ENCODE data around the gene KLHL6. TPM values are rescaled to one million over a fixed set of nuclear protein-coding genes. Genes with fewer than 3 reads are reported as not detected.
"Not testable (repeated sequence)": the region's sequence is repeated elsewhere in the genome, so short reads cannot be mapped to it uniquely, and the experiment has no call there.

The KLHL6 gene
- total and polyA plus RNA-seq, 10 of the 15 experiments (the other 5 are each of a cell fraction or from before 2014, with no cell fraction given), result 4.0 to 91.8 (median 24.4) TPM

DNA sequence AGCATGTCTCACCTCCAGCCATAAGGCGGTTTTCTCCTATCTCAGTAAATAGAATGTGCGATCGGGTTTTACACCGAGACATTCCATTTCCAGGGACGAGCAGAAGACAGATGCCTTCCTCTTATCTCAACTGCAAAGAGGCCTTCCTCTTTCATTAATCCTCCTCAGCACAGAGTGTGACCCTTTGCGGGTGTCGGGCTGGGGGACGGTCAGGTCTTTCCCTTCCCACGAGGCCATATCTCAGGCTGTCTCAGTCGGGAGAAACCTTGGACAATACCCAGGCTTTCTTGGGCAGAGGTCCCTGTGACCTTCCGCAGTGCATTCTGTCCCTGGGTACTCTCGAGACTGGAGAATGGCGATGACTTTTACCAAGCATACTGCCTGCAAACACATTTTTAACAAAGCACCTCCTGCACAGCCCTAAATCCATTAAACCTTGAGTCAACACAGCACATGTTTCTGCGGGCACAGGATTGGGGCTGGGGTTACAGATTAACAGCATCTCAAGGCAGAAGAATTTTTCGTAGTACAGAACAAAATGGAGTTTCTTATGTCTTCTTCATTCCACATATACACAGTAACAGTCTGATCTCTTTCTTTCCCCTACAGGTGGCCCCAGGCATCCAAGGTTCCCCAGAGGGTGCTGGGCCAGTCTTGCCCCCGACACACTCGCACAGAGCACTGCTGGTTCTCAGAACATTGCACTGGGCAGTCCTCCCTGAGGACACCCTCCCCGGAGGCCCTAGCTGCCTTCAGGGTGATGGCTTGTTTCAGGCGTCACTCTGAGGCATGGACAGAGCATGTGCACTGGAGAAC, 34.6 kb downstream of the KLHL6 start:
- ChIA-PET POLR2A (interaction anchor here (0.7 to 9.6 kb wide), 4 partner anchors 16 to 64 kb away, joined by 3 to 181 read pairs (median 4); no protein-coding TSS in a partner anchor), RAD21 (ENCODE audit: unreplicated experiment) (interaction anchor here (12.6 kb wide), 1 partner anchor 18 kb away, joined by 245 read pairs; no protein-coding TSS in a partner anchor), SMC1A (ENCODE audit: uncharacterized antibody, unreplicated experiment) (interaction anchor here (1.1 to 8.3 kb wide), 3 partner anchors 16 to 20 kb away, joined by 4 to 190 read pairs (median 55); no protein-coding TSS in a partner anchor)
- intact Hi-C loops (cut with micrococcal nuclease; ENCODE audit: unreplicated experiment); H3K4me2 ChIP-seq (ENCODE audit: control insufficient read depth, insufficient read depth); in situ Hi-C loops (cut with MboI); H3K27ac ChIP-seq (ENCODE audit: control insufficient read depth, insufficient read depth); H3K27me3 ChIP-seq (replicated peaks in 1 of 2; ENCODE audit: control insufficient read depth in 2 of 2, insufficient read depth in 2 of 2, low read length in 1 of 2); H3K9ac ChIP-seq (ENCODE audit: control insufficient read depth, insufficient read depth, low read length); H2AFZ ChIP-seq (ENCODE audit: control insufficient read depth, low read depth, low read length); H4K20me1 ChIP-seq (ENCODE audit: control insufficient read depth, insufficient read depth); H3K79me2 ChIP-seq (ENCODE audit: control insufficient read depth, insufficient read depth, low read length); FAIRE-seq; DNase-seq (ENCODE audit: low read depth, low spot score); CTCF ChIA-PET; H3K4me3 ChIP-seq; H3K9me3 ChIP-seq (replicated peaks; ENCODE audit: control insufficient read depth, insufficient read depth, low read length); ATAC-seq; H3K36me3 ChIP-seq (ENCODE audit: control insufficient read depth in 2 of 2, insufficient read depth in 2 of 2, low read length in 1 of 2); BruUV-seq (replicated peaks): not testable (repeated sequence)
- 62% methylated on average over 19 of the region's 19 CpGs for WGBS (ENCODE audit: insufficient coverage, insufficient replicate concordance, low lambda C conversion rate, missing lambda C conversion rate)
- peaks cover 37% of the 10 kb centered on the region for H3K4me1 ChIP-seq (ENCODE audit: control insufficient read depth, insufficient read depth, low read length)
- TF ChIP-seq, protein P1, sequence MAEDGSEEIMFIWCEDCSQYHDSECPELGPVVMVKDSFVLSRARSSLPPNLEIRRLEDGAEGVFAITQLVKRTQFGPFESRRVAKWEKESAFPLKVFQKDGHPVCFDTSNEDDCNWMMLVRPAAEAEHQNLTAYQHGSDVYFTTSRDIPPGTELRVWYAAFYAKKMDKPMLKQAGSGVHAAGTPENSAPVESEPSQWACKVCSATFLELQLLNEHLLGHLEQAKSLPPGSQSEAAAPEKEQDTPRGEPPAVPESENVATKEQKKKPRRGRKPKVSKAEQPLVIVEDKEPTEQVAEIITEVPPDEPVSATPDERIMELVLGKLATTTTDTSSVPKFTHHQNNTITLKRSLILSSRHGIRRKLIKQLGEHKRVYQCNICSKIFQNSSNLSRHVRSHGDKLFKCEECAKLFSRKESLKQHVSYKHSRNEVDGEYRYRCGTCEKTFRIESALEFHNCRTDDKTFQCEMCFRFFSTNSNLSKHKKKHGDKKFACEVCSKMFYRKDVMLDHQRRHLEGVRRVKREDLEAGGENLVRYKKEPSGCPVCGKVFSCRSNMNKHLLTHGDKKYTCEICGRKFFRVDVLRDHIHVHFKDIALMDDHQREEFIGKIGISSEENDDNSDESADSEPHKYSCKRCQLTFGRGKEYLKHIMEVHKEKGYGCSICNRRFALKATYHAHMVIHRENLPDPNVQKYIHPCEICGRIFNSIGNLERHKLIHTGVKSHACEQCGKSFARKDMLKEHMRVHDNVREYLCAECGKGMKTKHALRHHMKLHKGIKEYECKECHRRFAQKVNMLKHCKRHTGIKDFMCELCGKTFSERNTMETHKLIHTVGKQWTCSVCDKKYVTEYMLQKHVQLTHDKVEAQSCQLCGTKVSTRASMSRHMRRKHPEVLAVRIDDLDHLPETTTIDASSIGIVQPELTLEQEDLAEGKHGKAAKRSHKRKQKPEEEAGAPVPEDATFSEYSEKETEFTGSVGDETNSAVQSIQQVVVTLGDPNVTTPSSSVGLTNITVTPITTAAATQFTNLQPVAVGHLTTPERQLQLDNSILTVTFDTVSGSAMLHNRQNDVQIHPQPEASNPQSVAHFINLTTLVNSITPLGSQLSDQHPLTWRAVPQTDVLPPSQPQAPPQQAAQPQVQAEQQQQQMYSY (CRISPR knock-in tag; IDR thresholded peaks at IDR 0.05), result peak; percentile 71; the same call in 1 of the 2 replicates
- TF ChIP-seq ZBTB4 (CRISPR knock-in tag; IDR thresholded peaks at IDR 0.05) (peak; percentile 69; the same call in 1 of the 2 replicates), MEF2B (IDR thresholded peaks at IDR 0.05; ENCODE audit: partially characterized antibody, poor library complexity, severe bottlenecking) (peak; percentile 62), ZNF592 (IDR thresholded peaks at IDR 0.05) (peak; percentile 98)
